A673 (cell line): ENCODE data around the gene SCN1B. TPM values are rescaled to one million over a fixed set of nuclear protein-coding genes. Genes with fewer than 3 reads are reported as not detected.
A peak's percentile ranks its signal among the peaks of the same experiment; 100 is the strongest.

Experiments
- BruUV-seq: library from RNA; stranded (reverse); fragments of 400-500 nt; replicated peaks from 2 replicates; lab custom pipeline; 2021; lab: Mats Ljungman, UMichigan
- CTCF ChIA-PET: fragments of 300-600 bp; sonication (Branson Sonifier 250); formaldehyde crosslinking; loops from one replicate; lab custom pipeline; 2022; ENCODE audit warnings: antibody characterized with exemption; lab: Charles Lee
- POLR2A ChIA-PET: fragments of 300-600 bp; sonication (Branson Sonifier 250); formaldehyde crosslinking; loops from one replicate; lab custom pipeline; 2022; ENCODE audit warnings: antibody characterized with exemption; ENCODE audit not compliant: low non-redundant PET; lab: Charles Lee
- DNase-seq: peaks from one replicate; pipeline ENCODE4 v3.0.0-alpha.2; 2015; ENCODE audit warnings: low spot score
- H3K27ac ChIP-seq: fragments of 200-600 bp; sonication (generic); 2 replicates; pipeline ENCODE4 v1.5.1; 2016; ENCODE audit warnings: mixed run types, low read depth, mild to moderate bottlenecking, mixed read lengths, antibody characterized with exemption, low read length; ENCODE audit not compliant: poor library complexity, severe bottlenecking
- H3K27me3 ChIP-seq: fragments of 200-600 bp; sonication (generic); replicated peaks from 2 replicates; pipeline ENCODE4 v1.6.1; 2017; ENCODE audit warnings: mixed run types, low read depth, mild to moderate bottlenecking, mixed read lengths, antibody characterized with exemption, low read length; ENCODE audit not compliant: insufficient read depth, poor library complexity
- H3K36me3 ChIP-seq: fragments of 200-600 bp; sonication (generic); 2 replicates; pipeline ENCODE4 v1.6.1; 2016; ENCODE audit warnings: mixed run types, mild to moderate bottlenecking, mixed read lengths, antibody characterized with exemption, low read length; ENCODE audit not compliant: insufficient read depth, poor library complexity, severe bottlenecking
- H3K4me1 ChIP-seq: fragments of 200-600 bp; sonication (generic); 2 replicates; pipeline ENCODE4 v1.6.1; 2017; ENCODE audit warnings: mixed run types, mild to moderate bottlenecking, mixed read lengths, antibody characterized with exemption, low read length; ENCODE audit not compliant: insufficient read depth, poor library complexity, severe bottlenecking
- H3K4me3 ChIP-seq: fragments of 200-600 bp; sonication (generic); 2 replicates; pipeline ENCODE4 v1.5.1; 2016; ENCODE audit warnings: low read depth, mixed run types, mild to moderate bottlenecking, mixed read lengths, low read length; ENCODE audit not compliant: poor library complexity, severe bottlenecking
- H3K9me3 ChIP-seq: fragments of 200-600 bp; sonication (generic); 2 replicates; pipeline ENCODE4 v1.6.1; 2016; ENCODE audit warnings: mixed run types, low read depth, mild to moderate bottlenecking, mixed read lengths, antibody characterized with exemption, low read length; ENCODE audit not compliant: poor library complexity, severe bottlenecking
- EZH2 ChIP-seq: fragments of 200-600 bp; sonication (generic); IDR thresholded peaks from 2 replicates; pipeline ENCODE4 v1.6.1; 2017; ENCODE audit warnings: borderline replicate concordance, low read depth, mild to moderate bottlenecking, mixed read lengths, antibody characterized with exemption, low read length; ENCODE audit not compliant: poor library complexity, severe bottlenecking
- intact Hi-C: fragments of 100-400 bp; cut with micrococcal nuclease; formaldehyde crosslinking; loops from one replicate; pipeline ENCODE4 v1.10.0; 2022; ENCODE audit not compliant: unreplicated experiment
- total RNA-seq: library from RNA; stranded (reverse); gene quantifications from 2 replicates; pipeline ENCODE4 v1.2.3, GENCODE V29; 2021
- TF ChIP-seq, protein P1 (sequence below): fragments of 300-800, 200-600 bp; sonication (generic); conservative IDR thresholded peaks from 2 replicates; pipeline ENCODE4 v1.5.1; 2017; ENCODE audit warnings: low read depth, mild to moderate bottlenecking, antibody characterized with exemption, low read length, moderate library complexity, mixed read lengths

Gene SCN1B
- total RNA-seq, 1 experiment from 2014 or later, result 2.3 TPM

DNA sequence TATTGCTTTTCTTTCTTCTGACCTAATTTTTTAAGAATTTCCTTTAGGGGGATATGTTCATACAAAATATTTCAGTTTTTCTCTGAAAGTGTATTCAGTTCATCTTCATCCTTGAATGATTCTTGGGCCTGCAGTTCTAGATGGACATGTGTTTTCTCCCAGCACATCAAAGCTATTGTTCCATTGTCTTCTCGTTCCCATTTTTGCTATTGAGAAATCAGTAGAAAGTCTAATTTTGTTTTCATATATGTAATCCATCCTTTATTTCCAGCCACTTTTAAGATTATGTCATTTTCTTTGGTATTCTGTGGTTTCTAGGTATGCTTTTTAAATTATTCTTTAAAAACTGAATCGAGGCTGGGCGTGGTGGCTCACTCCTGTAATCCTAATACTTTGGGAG lies 46.0 kb upstream of the SCN1B start:
- Histone ChIP-seq H3K27me3 (no peaks in the 10 kb centered on the region), H3K4me3 (no peak overlapping the region), H3K4me1 (peaks cover 10% of the 10 kb centered on the region), H3K27ac (no peak overlapping the region), H3K9me3 (peaks cover 8% of the 10 kb centered on the region), H3K36me3 (no peaks in the 10 kb centered on the region)
- ChIA-PET CTCF (interaction anchor here (0.6 kb wide), 1 partner anchor 46 kb away, joined by 3 read pairs; no protein-coding TSS in a partner anchor), POLR2A (no interaction called here)
- no peak for DNase-seq
- TF ChIP-seq, protein P1, sequence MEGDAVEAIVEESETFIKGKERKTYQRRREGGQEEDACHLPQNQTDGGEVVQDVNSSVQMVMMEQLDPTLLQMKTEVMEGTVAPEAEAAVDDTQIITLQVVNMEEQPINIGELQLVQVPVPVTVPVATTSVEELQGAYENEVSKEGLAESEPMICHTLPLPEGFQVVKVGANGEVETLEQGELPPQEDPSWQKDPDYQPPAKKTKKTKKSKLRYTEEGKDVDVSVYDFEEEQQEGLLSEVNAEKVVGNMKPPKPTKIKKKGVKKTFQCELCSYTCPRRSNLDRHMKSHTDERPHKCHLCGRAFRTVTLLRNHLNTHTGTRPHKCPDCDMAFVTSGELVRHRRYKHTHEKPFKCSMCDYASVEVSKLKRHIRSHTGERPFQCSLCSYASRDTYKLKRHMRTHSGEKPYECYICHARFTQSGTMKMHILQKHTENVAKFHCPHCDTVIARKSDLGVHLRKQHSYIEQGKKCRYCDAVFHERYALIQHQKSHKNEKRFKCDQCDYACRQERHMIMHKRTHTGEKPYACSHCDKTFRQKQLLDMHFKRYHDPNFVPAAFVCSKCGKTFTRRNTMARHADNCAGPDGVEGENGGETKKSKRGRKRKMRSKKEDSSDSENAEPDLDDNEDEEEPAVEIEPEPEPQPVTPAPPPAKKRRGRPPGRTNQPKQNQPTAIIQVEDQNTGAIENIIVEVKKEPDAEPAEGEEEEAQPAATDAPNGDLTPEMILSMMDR, result no peak
- TF ChIP-seq EZH2, result no peak
- no TSS peak for BruUV-seq
- intact Hi-C loops, result no loop called here

DNA sequence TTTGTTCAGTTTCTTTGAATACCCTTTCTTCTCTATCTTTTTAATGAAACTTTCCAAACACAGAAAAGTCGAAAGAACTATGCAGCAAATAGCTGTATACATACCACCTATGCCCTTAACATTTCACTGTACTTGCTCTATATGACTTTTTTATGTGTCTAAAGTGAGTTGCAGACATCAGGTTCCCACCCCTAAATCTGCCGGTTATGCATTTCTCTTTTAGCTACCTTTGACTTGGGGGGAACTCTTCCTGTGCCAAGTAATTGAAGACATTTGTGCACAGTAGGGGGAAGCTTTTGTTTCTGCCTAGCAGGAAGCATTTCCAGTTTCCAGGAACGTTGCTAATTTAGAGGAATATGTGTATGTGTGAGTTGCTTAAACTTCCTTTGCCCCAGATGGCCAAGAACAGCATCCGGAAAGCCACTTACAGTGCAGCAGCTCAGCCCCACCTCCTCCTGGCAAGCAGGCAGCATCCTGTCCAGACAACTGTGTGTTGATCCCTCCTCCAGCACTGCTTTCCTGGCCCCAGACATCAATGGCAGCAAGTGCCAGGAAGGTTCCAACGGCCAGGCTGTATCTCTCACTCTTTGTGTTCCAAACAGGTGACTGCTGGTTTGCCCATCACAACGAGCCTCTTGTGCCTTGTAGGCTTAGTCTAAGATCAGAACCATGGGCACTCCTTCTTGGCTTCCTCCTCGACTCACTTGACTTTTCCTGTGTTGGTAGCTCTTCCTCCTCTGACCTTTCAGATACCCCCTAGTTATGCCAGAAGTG lies 44.8 kb upstream of the SCN1B start:
- no peak overlapping the region for H3K27ac ChIP-seq
- TF ChIP-seq, protein P1, result 0 out of 2 replicates have a peak, but pooled peaks have one; percentile 7
- no peak for TF ChIP-seq EZH2
- DNase-seq, result peak; percentile 75
- BruUV-seq, result no TSS peak
- intact Hi-C loops, result no loop called here
- H3K9me3 ChIP-seq, result peaks cover 8% of the 10 kb centered on the region
- CTCF ChIA-PET, result interaction anchor here (0.7 kb wide), 1 partner anchor 53 kb away, joined by 4 read pairs; no protein-coding TSS in a partner anchor
- no peaks in the 10 kb centered on the region for H3K27me3 ChIP-seq
- H3K36me3 ChIP-seq, result no peaks in the 10 kb centered on the region
- POLR2A ChIA-PET, result no interaction called here
- peaks cover 10% of the 10 kb centered on the region for H3K4me1 ChIP-seq
- H3K4me3 ChIP-seq, result no peak overlapping the region

DNA sequence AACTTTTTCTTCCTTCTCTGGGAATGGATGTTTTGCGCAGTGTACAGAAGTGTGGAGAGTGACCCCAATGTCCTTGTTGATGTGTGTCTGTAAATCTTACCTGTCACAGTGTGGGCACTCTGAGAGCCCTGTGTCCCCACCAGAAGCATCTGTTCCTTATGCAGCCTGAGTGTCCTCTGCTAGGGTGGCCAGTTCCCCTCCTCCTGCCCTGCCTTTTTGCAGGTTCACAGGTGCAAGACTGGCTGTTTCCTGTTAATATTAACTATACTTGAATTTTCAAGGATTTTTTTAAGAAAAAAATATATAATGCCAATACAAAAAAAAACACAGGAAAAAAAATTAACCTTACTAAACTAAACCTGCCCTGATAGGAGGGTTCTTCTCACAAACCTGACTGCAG lies 42.2 kb upstream of the SCN1B start:
- DNase-seq, result no peak
- intact Hi-C loops, result no loop called here
- Histone ChIP-seq H3K9me3 (peaks cover 8% of the 10 kb centered on the region), H3K27ac (no peak overlapping the region), H3K36me3 (no peaks in the 10 kb centered on the region), H3K4me3 (no peak overlapping the region), H3K4me1 (peaks cover 10% of the 10 kb centered on the region), H3K27me3 (no peaks in the 10 kb centered on the region)
- BruUV-seq, result no TSS peak
- CTCF ChIA-PET, result no interaction called here
- POLR2A ChIA-PET, result no interaction called here
- TF ChIP-seq EZH2, result no peak
- TF ChIP-seq, protein P1, result no peak
